HL-60 (cell line): Measurements from ENCODE around the gene FNBP1L.
"Not testable (repeated sequence)": the region's sequence is repeated elsewhere in the genome, so short reads cannot be mapped to it uniquely, and the experiment has no call there.

ENCODE experiments used
- DNase-seq, 2 experiments: peaks; one replicate each; pipeline ENCODE4 v3.0.0-alpha.2; 2010 to 2020; ENCODE audit warnings: low read depth in 1 of 2, low spot score in 1 of 2
- H3K27ac ChIP-seq: fragments of 250-450 bp; sonication (Bioruptor Pico); replicated peaks from 2 replicates; pipeline ENCODE4 v1.5.1; 2020; ENCODE audit warnings: mild to moderate bottlenecking, moderate library complexity
- H3K27me3 ChIP-seq: fragments of 250-450 bp; sonication (Bioruptor Pico); 2 replicates; pipeline ENCODE4 v1.5.1; 2021; ENCODE audit warnings: mild to moderate bottlenecking, moderate library complexity; ENCODE audit not compliant: insufficient read depth, poor library complexity, severe bottlenecking
- H3K4me3 ChIP-seq: replicated peaks from 2 replicates; pipeline ENCODE4 v1.5.1; 2011; ENCODE audit warnings: mild to moderate bottlenecking, control low read depth, low read length; ENCODE audit not compliant: insufficient read depth
- GABPA ChIP-seq: IDR thresholded peaks from 2 replicates; pipeline ENCODE4 v1.6.1; 2012; ENCODE audit warnings: low read depth
- POLR2AphosphoS5 ChIP-seq: IDR thresholded peaks from 2 replicates; pipeline ENCODE4 v1.6.1; 2012; ENCODE audit warnings: low read depth
- SPI1 ChIP-seq: IDR thresholded peaks from 2 replicates; pipeline ENCODE4 v1.6.1; 2012; ENCODE audit warnings: low read depth, mild to moderate bottlenecking, borderline replicate concordance
- TF ChIP-seq, protein P1 (sequence below): IDR thresholded peaks from 2 replicates; pipeline ENCODE4 v1.6.1; 2012; ENCODE audit warnings: low read depth; ENCODE audit not compliant: insufficient replicate concordance
- TF ChIP-seq, protein P2 (sequence below): IDR thresholded peaks from one replicate; pipeline ENCODE4 v1.5.1; 2011; ENCODE audit warnings: low read length, control low read depth, inconsistent platforms; ENCODE audit not compliant: insufficient read depth

The FNBP1L gene

DNA sequence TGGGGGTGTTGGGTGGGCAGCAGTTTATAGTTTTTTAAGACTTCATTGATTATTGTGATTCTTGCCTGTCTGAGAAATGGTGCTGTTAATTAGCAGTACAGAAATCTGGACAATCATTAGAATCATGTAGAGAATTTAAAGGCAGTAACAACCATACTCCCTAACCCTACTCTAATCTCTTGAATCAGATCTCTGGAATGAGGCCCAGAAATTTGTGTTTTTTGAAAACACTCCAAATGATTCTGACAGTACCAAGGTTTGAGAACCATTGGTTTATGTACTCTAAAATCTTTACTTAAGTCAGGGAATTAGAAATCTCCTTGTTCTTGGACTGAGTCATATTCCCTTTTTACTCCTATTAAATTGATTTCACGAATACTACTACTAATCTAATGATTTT is 24.0 kb downstream of the FNBP1L start:
- H3K27me3 ChIP-seq = no peaks in the 10 kb centered on the region
- no peak for DNase-seq
- no peak overlapping the region for H3K27ac ChIP-seq
- H3K4me3 ChIP-seq = no peak overlapping the region
- TF ChIP-seq, protein P1, sequence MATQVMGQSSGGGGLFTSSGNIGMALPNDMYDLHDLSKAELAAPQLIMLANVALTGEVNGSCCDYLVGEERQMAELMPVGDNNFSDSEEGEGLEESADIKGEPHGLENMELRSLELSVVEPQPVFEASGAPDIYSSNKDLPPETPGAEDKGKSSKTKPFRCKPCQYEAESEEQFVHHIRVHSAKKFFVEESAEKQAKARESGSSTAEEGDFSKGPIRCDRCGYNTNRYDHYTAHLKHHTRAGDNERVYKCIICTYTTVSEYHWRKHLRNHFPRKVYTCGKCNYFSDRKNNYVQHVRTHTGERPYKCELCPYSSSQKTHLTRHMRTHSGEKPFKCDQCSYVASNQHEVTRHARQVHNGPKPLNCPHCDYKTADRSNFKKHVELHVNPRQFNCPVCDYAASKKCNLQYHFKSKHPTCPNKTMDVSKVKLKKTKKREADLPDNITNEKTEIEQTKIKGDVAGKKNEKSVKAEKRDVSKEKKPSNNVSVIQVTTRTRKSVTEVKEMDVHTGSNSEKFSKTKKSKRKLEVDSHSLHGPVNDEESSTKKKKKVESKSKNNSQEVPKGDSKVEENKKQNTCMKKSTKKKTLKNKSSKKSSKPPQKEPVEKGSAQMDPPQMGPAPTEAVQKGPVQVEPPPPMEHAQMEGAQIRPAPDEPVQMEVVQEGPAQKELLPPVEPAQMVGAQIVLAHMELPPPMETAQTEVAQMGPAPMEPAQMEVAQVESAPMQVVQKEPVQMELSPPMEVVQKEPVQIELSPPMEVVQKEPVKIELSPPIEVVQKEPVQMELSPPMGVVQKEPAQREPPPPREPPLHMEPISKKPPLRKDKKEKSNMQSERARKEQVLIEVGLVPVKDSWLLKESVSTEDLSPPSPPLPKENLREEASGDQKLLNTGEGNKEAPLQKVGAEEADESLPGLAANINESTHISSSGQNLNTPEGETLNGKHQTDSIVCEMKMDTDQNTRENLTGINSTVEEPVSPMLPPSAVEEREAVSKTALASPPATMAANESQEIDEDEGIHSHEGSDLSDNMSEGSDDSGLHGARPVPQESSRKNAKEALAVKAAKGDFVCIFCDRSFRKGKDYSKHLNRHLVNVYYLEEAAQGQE = no peak
- no peak for TF ChIP-seq GABPA
- TF ChIP-seq, protein P2, sequence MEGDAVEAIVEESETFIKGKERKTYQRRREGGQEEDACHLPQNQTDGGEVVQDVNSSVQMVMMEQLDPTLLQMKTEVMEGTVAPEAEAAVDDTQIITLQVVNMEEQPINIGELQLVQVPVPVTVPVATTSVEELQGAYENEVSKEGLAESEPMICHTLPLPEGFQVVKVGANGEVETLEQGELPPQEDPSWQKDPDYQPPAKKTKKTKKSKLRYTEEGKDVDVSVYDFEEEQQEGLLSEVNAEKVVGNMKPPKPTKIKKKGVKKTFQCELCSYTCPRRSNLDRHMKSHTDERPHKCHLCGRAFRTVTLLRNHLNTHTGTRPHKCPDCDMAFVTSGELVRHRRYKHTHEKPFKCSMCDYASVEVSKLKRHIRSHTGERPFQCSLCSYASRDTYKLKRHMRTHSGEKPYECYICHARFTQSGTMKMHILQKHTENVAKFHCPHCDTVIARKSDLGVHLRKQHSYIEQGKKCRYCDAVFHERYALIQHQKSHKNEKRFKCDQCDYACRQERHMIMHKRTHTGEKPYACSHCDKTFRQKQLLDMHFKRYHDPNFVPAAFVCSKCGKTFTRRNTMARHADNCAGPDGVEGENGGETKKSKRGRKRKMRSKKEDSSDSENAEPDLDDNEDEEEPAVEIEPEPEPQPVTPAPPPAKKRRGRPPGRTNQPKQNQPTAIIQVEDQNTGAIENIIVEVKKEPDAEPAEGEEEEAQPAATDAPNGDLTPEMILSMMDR = no peak
- no peak for TF ChIP-seq SPI1
- no peak for TF ChIP-seq POLR2AphosphoS5

DNA sequence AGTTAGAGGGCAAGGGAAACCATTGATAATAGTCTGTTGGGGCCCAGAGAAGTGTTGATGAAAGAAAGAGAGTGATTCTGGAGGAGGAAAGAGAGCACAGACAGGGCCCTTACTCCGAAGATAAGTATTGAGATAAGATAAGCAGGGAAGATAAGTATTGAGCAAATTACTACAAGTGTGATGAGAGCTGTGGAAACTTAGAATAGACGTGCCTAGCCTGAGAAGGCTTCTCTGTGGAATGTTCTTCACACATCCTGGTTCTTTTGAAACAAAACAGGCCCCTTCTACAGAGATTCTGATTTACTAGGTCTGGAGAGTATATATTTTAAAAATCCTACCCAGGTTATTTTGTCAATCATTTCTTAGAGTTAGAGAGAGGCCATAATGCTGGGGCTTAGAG is 26.4 kb downstream of the FNBP1L start:
- no peak overlapping the region for H3K27ac ChIP-seq
- H3K27me3 ChIP-seq = no peaks in the 10 kb centered on the region
- no peak for DNase-seq
- TF ChIP-seq POLR2AphosphoS5 (no peak), GABPA (no peak)
- TF ChIP-seq, protein P2 = no peak
- TF ChIP-seq, protein P1 = no peak
- no peak overlapping the region for H3K4me3 ChIP-seq

- no peak for DNase-seq
- Histone ChIP-seq H3K27me3 (no peaks in the 10 kb centered on the region), H3K4me3 (no peak overlapping the region), H3K27ac (no peak overlapping the region)
- TF ChIP-seq SPI1 (no peak), GABPA (no peak), POLR2AphosphoS5 (no peak)
- TF ChIP-seq, protein P1 = no peak
- TF ChIP-seq, protein P2 = no peak
These were observed 27.8 kb downstream of the FNBP1L start for GRCh38 chr1:93475681-93476080.

- H3K27me3 ChIP-seq, DNase-seq, H3K4me3 ChIP-seq, H3K27ac ChIP-seq: not testable (repeated sequence)
These were observed 31.3 kb downstream of the FNBP1L start for GRCh38 chr1:93479133-93479745.

DNA sequence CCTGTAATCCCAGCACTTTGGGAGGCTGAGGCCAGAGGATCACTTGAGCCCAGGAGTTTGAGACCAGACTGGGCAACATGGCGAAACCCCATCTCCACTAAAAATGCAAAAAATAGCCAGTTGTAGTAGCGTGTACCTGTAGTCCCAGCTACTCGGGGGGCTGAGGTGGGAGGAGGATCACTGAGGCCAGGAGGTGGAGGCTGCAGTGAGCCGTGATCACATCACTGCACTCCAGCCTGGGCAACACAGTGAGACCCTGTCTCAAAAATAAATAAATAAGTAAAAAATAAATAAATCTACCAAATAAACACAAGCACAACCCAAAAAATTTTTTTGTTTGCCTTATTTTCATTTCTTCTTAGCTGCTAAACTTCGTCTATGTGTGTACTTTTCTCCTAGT is 34.0 kb downstream of the FNBP1L start:
- H3K27ac ChIP-seq, H3K27me3 ChIP-seq, DNase-seq, H3K4me3 ChIP-seq: not testable (repeated sequence)
